Measurements from ENCODE around the gene CDC42EP5.

- no peak for TF ChIP-seq CTCF (IDR thresholded peaks at IDR 0.05; ENCODE audit: insufficient read depth, low read length)
- TF ChIP-seq GABPA (IDR thresholded peaks at IDR 0.05; ENCODE audit: low read depth) = no peak
- TF ChIP-seq SPI1 (IDR thresholded peaks at IDR 0.05; ENCODE audit: borderline replicate concordance, low read depth) = no peak
- no peak for TF ChIP-seq POLR2AphosphoS5 (IDR thresholded peaks at IDR 0.05; ENCODE audit: low read depth)
- no peak for TF ChIP-seq REST (IDR thresholded peaks at IDR 0.05; ENCODE audit: insufficient replicate concordance, low read depth)
These were observed 52.5 kb downstream of the CDC42EP5 start for GRCh38 chr19:54420383-54421168.

Data from HL-60 (cell line).